ENCODE data around the gene EEF1AKMT4.
A peak's percentile ranks its signal among the peaks of the same experiment; 100 is the strongest.

The EEF1AKMT4 gene

DNA sequence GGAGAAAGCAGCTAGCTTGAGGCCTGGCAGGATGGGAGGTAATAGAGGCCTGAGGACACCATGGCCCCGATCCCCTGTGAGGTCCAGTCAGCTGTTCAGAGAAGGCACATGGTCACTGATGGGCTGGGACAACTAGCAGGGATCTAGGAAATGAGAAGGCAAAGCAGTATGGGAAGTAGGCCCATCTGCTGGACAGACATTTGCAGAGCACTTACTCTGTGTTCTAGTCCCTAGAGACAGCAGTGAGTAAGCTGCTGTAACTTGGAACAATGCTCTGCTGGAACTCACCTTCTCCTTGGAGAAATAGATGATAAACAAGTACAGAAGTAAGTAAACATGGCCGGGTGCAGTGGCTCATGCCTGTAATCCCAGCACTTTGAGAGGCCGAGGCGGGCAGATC lies 33.5 kb downstream of the EEF1AKMT4 start:
- in situ Hi-C loops (cut with HindIII; ENCODE audit: low pct_unique_long_range_greater_than_20kb, low sequenced_read_pairs) = no loop called here
- no peak for TF ChIP-seq JUND (IDR thresholded peaks at IDR 0.05; ENCODE audit: low read depth)
- DNase-seq (ENCODE audit: low read depth in 1 of 2, low spot score in 1 of 2) = peak; percentile 26 to 57

GRCh38 chr3:184283681-184284080 lies 34.2 kb downstream of the EEF1AKMT4 start:
- TF ChIP-seq JUND (IDR thresholded peaks at IDR 0.05; ENCODE audit: low read depth) = no peak
- DNase-seq (ENCODE audit: low read depth in 1 of 2, low spot score in 1 of 2) = no peak
- in situ Hi-C loops (cut with HindIII; ENCODE audit: low pct_unique_long_range_greater_than_20kb, low sequenced_read_pairs) = no loop called here

DNA sequence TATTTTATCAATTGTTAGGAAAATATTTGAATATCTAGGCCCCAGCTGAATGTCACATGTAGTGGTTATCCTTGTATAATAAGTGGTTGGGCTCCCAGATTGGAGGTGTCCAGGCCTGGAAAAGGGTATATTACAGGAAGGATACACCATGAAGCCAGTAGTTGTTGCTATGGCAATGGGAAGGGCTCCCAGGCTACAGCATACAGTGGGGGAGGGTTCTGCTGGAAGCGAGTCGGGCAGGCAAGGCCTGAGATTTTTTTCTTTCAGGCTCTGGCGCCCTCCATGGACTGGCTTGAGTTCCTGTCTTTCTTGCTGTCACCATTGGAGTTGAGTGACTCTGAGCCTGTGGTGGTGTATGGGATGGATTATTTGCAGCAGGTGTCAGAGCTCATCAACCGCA lies 35.2 kb downstream of the EEF1AKMT4 start:
- TF ChIP-seq JUND (IDR thresholded peaks at IDR 0.05; ENCODE audit: low read depth) = no peak
- in situ Hi-C loops (cut with HindIII; ENCODE audit: low pct_unique_long_range_greater_than_20kb, low sequenced_read_pairs) = no loop called here
- DNase-seq (ENCODE audit: low read depth in 1 of 2, low spot score in 1 of 2) = peak; percentile 95 to 100

GRCh38 chr3:184289426-184289938 lies 40.0 kb downstream of the EEF1AKMT4 start:
- in situ Hi-C loops (cut with HindIII; ENCODE audit: low pct_unique_long_range_greater_than_20kb, low sequenced_read_pairs) = no loop called here
- peak; percentile 86 to 96 for DNase-seq (ENCODE audit: low read depth in 1 of 2, low spot score in 1 of 2)
- TF ChIP-seq JUND (IDR thresholded peaks at IDR 0.05; ENCODE audit: low read depth) = no peak

- DNase-seq (ENCODE audit: low read depth in 1 of 2, low spot score in 1 of 2) = peak in 1 of 2 experiments; percentile 1
- no peak for TF ChIP-seq JUND (IDR thresholded peaks at IDR 0.05; ENCODE audit: low read depth)
- in situ Hi-C loops (cut with HindIII; ENCODE audit: low pct_unique_long_range_greater_than_20kb, low sequenced_read_pairs) = no loop called here
These were observed 40.9 kb downstream of the EEF1AKMT4 start for GRCh38 chr3:184290331-184290730.

DNA sequence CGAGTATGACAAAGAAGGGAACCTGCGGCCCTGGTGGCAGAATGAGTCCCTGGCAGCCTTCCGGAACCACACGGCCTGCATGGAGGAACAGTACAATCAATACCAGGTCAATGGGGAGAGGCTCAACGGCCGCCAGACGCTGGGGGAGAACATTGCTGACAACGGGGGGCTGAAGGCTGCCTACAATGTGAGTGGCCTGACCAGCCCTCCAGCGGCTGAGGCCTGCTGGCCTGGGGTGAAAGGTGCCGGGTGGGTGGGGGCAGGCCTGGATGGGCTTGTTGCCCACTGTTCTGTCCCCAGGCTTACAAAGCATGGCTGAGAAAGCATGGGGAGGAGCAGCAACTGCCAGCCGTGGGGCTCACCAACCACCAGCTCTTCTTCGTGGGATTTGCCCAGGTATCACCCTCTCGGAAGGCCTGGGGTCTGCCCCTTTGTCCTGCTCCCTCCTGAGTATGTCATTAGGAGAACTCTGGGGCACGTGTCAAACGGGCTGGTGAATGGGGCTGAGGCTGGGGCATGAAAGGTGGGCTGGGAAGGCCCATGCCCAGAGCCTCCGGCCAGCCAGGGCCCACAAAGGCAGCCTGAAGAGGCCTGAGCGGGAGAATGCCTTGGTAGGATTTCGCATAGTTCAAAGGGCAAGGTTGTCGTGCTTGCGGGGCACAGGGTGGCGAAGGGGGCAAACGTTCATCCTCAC lies 41.7 kb downstream of the EEF1AKMT4 start:
- no peak for TF ChIP-seq JUND (IDR thresholded peaks at IDR 0.05; ENCODE audit: low read depth)
- peak in 1 of 2 experiments; percentile 10 for DNase-seq (ENCODE audit: low read depth in 1 of 2, low spot score in 1 of 2)
- in situ Hi-C loops (cut with HindIII; ENCODE audit: low pct_unique_long_range_greater_than_20kb, low sequenced_read_pairs) = no loop called here

DNA sequence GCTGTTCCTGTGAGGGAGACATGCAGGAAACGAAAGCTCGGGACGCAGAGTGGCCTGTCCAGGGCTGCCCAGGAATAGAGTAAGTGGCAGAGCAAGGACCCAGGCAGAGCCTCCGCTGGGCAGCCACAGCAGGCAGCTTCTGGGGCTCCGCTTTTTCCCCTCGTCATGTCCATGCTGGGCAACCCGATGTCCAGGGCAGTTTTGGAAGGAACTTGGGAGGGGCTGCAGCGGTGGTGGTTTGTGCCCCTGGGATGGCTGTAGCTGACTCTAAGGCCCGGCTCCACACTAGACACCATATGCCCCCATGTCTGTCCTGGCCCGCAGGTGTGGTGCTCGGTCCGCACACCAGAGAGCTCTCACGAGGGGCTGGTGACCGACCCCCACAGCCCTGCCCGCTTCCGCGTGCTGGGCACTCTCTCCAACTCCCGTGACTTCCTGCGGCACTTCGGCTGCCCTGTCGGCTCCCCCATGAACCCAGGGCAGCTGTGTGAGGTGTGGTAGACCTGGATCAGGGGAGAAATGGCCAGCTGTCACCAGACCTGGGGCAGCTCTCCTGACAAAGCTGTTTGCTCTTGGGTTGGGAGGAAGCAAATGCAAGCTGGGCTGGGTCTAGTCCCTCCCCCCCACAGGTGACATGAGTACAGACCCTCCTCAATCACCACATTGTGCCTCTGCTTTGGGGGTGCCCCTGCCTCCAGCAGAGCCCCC lies 42.4 kb downstream of the EEF1AKMT4 start:
- no peak for TF ChIP-seq JUND (IDR thresholded peaks at IDR 0.05; ENCODE audit: low read depth)
- in situ Hi-C loops (cut with HindIII; ENCODE audit: low pct_unique_long_range_greater_than_20kb, low sequenced_read_pairs) = no loop called here
- no peak for DNase-seq (ENCODE audit: low read depth in 1 of 2, low spot score in 1 of 2)

DNA sequence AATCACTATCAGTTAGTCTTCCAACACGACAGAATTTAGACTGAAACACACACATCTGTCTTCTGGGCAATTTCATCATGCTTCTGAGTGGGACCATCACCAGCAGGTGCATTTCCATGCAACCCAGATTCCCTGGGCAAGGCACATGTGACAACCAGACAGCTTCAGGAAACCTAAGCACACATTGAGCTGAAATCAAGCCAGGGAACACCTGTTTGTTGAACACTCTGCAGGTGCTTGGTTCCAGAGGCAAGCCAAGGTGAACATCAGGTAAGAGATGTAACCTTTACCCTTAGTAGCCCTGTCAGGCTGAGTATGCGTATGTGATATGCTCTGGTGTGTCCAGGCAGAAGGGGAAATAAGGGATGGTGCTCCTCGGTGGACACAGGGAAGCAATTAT lies 46.3 kb downstream of the EEF1AKMT4 start:
- no peak for TF ChIP-seq JUND (IDR thresholded peaks at IDR 0.05; ENCODE audit: low read depth)
- in situ Hi-C loops (cut with HindIII; ENCODE audit: low pct_unique_long_range_greater_than_20kb, low sequenced_read_pairs) = no loop called here
- DNase-seq (ENCODE audit: low read depth in 1 of 2, low spot score in 1 of 2) = peak in 1 of 2 experiments; percentile 15

DNA sequence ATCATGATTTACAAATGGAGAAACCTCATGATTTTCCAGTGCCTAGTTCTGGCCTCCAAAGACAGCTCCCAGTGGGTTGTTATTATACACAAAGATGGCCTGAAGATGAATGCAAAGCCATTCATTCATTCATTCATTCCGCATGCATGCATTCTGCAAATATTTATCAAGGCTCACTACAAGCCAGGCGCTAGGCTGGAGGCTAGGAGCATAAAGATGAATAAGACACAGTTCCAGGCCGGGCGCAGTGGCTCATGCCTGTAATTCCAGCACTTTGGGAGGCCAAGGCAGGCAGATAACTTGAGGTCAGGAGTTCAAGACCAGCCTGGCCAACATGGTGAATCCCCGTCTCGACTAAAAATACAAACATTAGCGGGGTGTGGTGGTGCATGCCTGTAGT lies 47.1 kb downstream of the EEF1AKMT4 start:
- no peak for TF ChIP-seq JUND (IDR thresholded peaks at IDR 0.05; ENCODE audit: low read depth)
- DNase-seq (ENCODE audit: low read depth in 1 of 2, low spot score in 1 of 2) = peak; percentile 31 to 70

GRCh38 chr3:184298759-184299487 lies 49.5 kb downstream of the EEF1AKMT4 start, which contains the start of gene PSMD2:
PSMD2 (plus strand) TSS chr3:184299241; CDS start chr3:184299267, 26 bp downstream.
- TF ChIP-seq JUND (IDR thresholded peaks at IDR 0.05; ENCODE audit: low read depth) = no peak
- in situ Hi-C loops (cut with HindIII; ENCODE audit: low pct_unique_long_range_greater_than_20kb, low sequenced_read_pairs) = no loop called here
- peak; percentile 90 to 100 for DNase-seq (ENCODE audit: low read depth in 1 of 2, low spot score in 1 of 2)

More for the DNA sequence above, 47.1 kb downstream of the EEF1AKMT4 start:
- in situ Hi-C loops (cut with HindIII; ENCODE audit: low pct_unique_long_range_greater_than_20kb, low sequenced_read_pairs) = no loop called here

GRCh38 chr3:184299488-184300377 lies 50.3 kb downstream of the EEF1AKMT4 start:
- TF ChIP-seq JUND (IDR thresholded peaks at IDR 0.05; ENCODE audit: low read depth) = no peak
- in situ Hi-C loops (cut with HindIII; ENCODE audit: low pct_unique_long_range_greater_than_20kb, low sequenced_read_pairs) = no loop called here
- peak; percentile 10 to 48 for DNase-seq (ENCODE audit: low read depth in 1 of 2, low spot score in 1 of 2)

- DNase-seq (ENCODE audit: low read depth in 1 of 2, low spot score in 1 of 2) = no peak
- TF ChIP-seq JUND (IDR thresholded peaks at IDR 0.05; ENCODE audit: low read depth) = no peak
- in situ Hi-C loops (cut with HindIII; ENCODE audit: low pct_unique_long_range_greater_than_20kb, low sequenced_read_pairs) = no loop called here
These were observed 50.9 kb downstream of the EEF1AKMT4 start for GRCh38 chr3:184300378-184300720.

Measured in T47D (cell line).